Measurements from ENCODE around the gene OR4C11.

Gene OR4C11

DNA sequence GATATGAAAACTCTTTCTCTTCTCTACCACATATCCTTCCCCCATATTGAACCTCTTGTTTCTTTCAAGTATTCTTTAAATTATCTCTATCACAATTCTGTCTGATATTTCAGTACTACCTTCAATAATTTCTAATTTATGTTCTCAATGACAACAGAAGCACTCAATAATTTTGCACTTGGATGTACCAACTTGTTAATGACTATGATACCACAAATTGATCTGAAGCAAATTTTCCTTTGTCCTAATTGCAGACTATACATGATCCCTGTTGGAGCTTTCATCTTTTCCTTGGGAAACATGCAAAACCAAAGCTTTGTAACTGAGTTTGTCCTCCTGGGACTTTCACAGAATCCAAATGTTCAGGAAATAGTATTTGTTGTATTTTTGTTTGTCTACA, 53.3 kb downstream of the OR4C11 start, which contains the start of gene OR4C15:
TSS of gene OR4C15 (plus strand) at position 301 of the 400 bp plus-strand sequence. CDS start at position 301, 0 bp downstream.
- Histone ChIP-seq H2BK15ac (ENCODE audit: low read length) (no peak within 1 kb of the TSS), H4K8ac (ENCODE audit: low read depth, low read length) (no peak within 1 kb of the TSS), H3K4me3 (ENCODE audit: low read length in 2 of 2) (no peak within 1 kb of the TSS), H2BK5ac (ENCODE audit: low read length) (no peak within 1 kb of the TSS), H3K79me1 (ENCODE audit: low read depth, low read length) (peaks cover 1% of the 10 kb centered on the region), H3K23ac (ENCODE audit: low read depth, low read length, poor library complexity) (no peak within 1 kb of the TSS), H3K4ac (ENCODE audit: low read length) (no peak within 1 kb of the TSS), H2AK5ac (ENCODE audit: low read depth, low read length) (no peak within 1 kb of the TSS), H3K4me2 (ENCODE audit: insufficient read depth, low read length, poor library complexity, severe bottlenecking) (no peak within 1 kb of the TSS), H3K27ac (replicated peaks; ENCODE audit: low read length) (no peak within 1 kb of the TSS), H3K4me1 (ENCODE audit: control insufficient read depth in 2 of 2, insufficient read depth in 1 of 2, low read depth in 1 of 2, low read length in 2 of 2) (no peaks in the 10 kb centered on the region), H4K91ac (ENCODE audit: low read depth, low read length, poor library complexity) (no peak within 1 kb of the TSS), H2BK120ac (ENCODE audit: low read depth, low read length) (no peak within 1 kb of the TSS), H3K36me3 (replicated peaks in 1 of 2; ENCODE audit: control insufficient read depth in 2 of 2, insufficient read depth in 2 of 2, low read length in 2 of 2) (no peaks in the 10 kb centered on the region), H2AFZ (ENCODE audit: low read length) (no peak within 1 kb of the TSS), H3K27me3 (ENCODE audit: control insufficient read depth in 3 of 3, insufficient read depth in 3 of 3, low read depth in 1 of 3, low read length in 3 of 3) (no peaks in the 10 kb centered on the region), H3K9me3 (replicated peaks in 1 of 2; ENCODE audit: control insufficient read depth in 2 of 2, insufficient read depth in 1 of 2, low read depth in 1 of 2, low read length in 2 of 2) (peaks cover 0 to 34% of the 10 kb centered on the region in 2 donors), H3K9ac (ENCODE audit: low read depth, low read length, poor library complexity) (no peak within 1 kb of the TSS), H3K14ac (ENCODE audit: low read length) (no peak within 1 kb of the TSS), H2BK12ac (ENCODE audit: low read length) (no peak within 1 kb of the TSS), H3K18ac (ENCODE audit: low read length) (no peak within 1 kb of the TSS)
- no peak for DNase-seq (ENCODE audit: low spot score)

All from neuronal stem cell (in vitro differentiated cells).